Osteoblast (primary cell): Measurements from ENCODE around the gene SPINK1. TPM values are rescaled to one million over a fixed set of nuclear protein-coding genes. Genes with fewer than 3 reads are reported as not detected.
"Not testable (repeated sequence)": the region's sequence is repeated elsewhere in the genome, so short reads cannot be mapped to it uniquely, and the experiment has no call there.

Experiments
- DNase-seq: peaks from one replicate; pipeline ENCODE4 v3.0.0; 2011; ENCODE audit warnings: low spot score, mixed read lengths; ENCODE audit not compliant: insufficient read length; ENCODE audit errors: missing footprints
- H2AFZ ChIP-seq: 2 replicates; pipeline ENCODE4 v1.6.0; 2011; ENCODE audit warnings: mild to moderate bottlenecking, low read length
- H3K27ac ChIP-seq: 2 replicates; pipeline ENCODE4 v1.5.1; 2011; ENCODE audit warnings: mild to moderate bottlenecking, low read depth, low read length, moderate library complexity
- H3K27me3 ChIP-seq: 2 replicates; pipeline ENCODE4 v1.6.0; 2012; ENCODE audit warnings: mild to moderate bottlenecking, control low read depth, inconsistent platforms, low read length, moderate library complexity; ENCODE audit not compliant: insufficient read depth
- H3K36me3 ChIP-seq: 2 replicates; pipeline ENCODE4 v1.5.1; 2011; ENCODE audit warnings: mild to moderate bottlenecking, low read length, control low read depth, moderate library complexity; ENCODE audit not compliant: insufficient read depth
- H3K4me1 ChIP-seq: 2 replicates; pipeline ENCODE4 v1.5.1; 2011; ENCODE audit warnings: mild to moderate bottlenecking, low read length, control low read depth, moderate library complexity; ENCODE audit not compliant: insufficient read depth
- H3K4me2 ChIP-seq: 2 replicates; pipeline ENCODE4 v1.6.0; 2011; ENCODE audit warnings: mild to moderate bottlenecking, low read length; ENCODE audit not compliant: insufficient read depth
- H3K4me3 ChIP-seq: fragments of 200-600 bp; sonication (generic); 3 replicates; pipeline ENCODE4 v1.5.1; 2012; ENCODE audit warnings: mild to moderate bottlenecking, low read length, inconsistent platforms; ENCODE audit not compliant: insufficient read depth
- H3K79me2 ChIP-seq: 2 replicates; pipeline ENCODE4 v1.6.0; 2012; ENCODE audit warnings: mild to moderate bottlenecking, low read length, control low read depth, inconsistent platforms; ENCODE audit not compliant: insufficient read depth
- H3K9me3 ChIP-seq: 2 replicates; pipeline ENCODE4 v1.5.1; 2011; ENCODE audit warnings: low read depth, low read length, control low read depth
- H4K20me1 ChIP-seq: 2 replicates; pipeline ENCODE4 v1.6.0; 2012; ENCODE audit warnings: mild to moderate bottlenecking, low read length, control low read depth; ENCODE audit not compliant: insufficient read depth
- CTCF ChIP-seq: IDR thresholded peaks from 2 replicates; pipeline ENCODE4 v1.5.1; 2011; ENCODE audit warnings: mild to moderate bottlenecking, low read depth, low read length, moderate library complexity; ENCODE audit errors: extremely low read depth
- total RNA-seq: library from RNA; depleted of rRNA; stranded (reverse); fragments of >200 nt; gene quantifications from 2 replicates; pipeline ENCODE4 v1.2.3, GENCODE V29; 2012

The SPINK1 gene
- total RNA-seq, 1 donor, result not detected

GRCh38 chr5:147832541-147832940 is 1.1 kb upstream of the SPINK1 start:
- Histone ChIP-seq H3K27ac (no peak overlapping the region), H3K9me3 (no peaks in the 10 kb centered on the region), H3K4me3 (no peak overlapping the region), H2AFZ (no peak overlapping the region), H3K4me2 (no peak overlapping the region), H4K20me1 (no peaks in the 10 kb centered on the region), H3K27me3 (no peaks in the 10 kb centered on the region), H3K4me1 (no peaks in the 10 kb centered on the region), H3K79me2 (no peaks in the 10 kb centered on the region), H3K36me3 (no peaks in the 10 kb centered on the region)
- TF ChIP-seq CTCF, result no peak
- DNase-seq, result no peak

- no peaks in the 10 kb centered on the region for H3K9me3 ChIP-seq
- no peaks in the 10 kb centered on the region for H3K79me2 ChIP-seq
- H4K20me1 ChIP-seq, result no peaks in the 10 kb centered on the region
- H3K27me3 ChIP-seq, result no peaks in the 10 kb centered on the region
- no peak overlapping the region for H2AFZ ChIP-seq
- no peak for TF ChIP-seq CTCF
- no peak overlapping the region for H3K4me2 ChIP-seq
- no peak overlapping the region for H3K4me3 ChIP-seq
- no peaks in the 10 kb centered on the region for H3K36me3 ChIP-seq
- H3K27ac ChIP-seq, result no peak overlapping the region
- DNase-seq, result no peak
- H3K4me1 ChIP-seq, result no peaks in the 10 kb centered on the region
These were observed 1.4 kb downstream of the SPINK1 start for GRCh38 chr5:147830035-147830434.

GRCh38 chr5:147827017-147827416 is 4.5 kb downstream of the SPINK1 start:
- H3K4me3 ChIP-seq, DNase-seq, H3K4me1 ChIP-seq, H2AFZ ChIP-seq, H3K27me3 ChIP-seq, H3K27ac ChIP-seq, H3K79me2 ChIP-seq, H3K36me3 ChIP-seq, H4K20me1 ChIP-seq, H3K9me3 ChIP-seq, H3K4me2 ChIP-seq: not testable (repeated sequence)

- no peak overlapping the region for H3K27ac ChIP-seq
- no peaks in the 10 kb centered on the region for H3K79me2 ChIP-seq
- H3K36me3 ChIP-seq, result no peaks in the 10 kb centered on the region
- H3K4me1 ChIP-seq, result no peaks in the 10 kb centered on the region
- DNase-seq, result no peak
- H3K4me3 ChIP-seq, result no peak overlapping the region
- H2AFZ ChIP-seq, result no peak overlapping the region
- no peak for TF ChIP-seq CTCF
- H3K27me3 ChIP-seq, result no peaks in the 10 kb centered on the region
- no peak overlapping the region for H3K4me2 ChIP-seq
- H3K9me3 ChIP-seq, result no peaks in the 10 kb centered on the region
- no peaks in the 10 kb centered on the region for H4K20me1 ChIP-seq
These were observed 5.1 kb downstream of the SPINK1 start for GRCh38 chr5:147826361-147826760.
